ENCODE measurements around the gene SPATA33. TPM values are rescaled to one million over a fixed set of nuclear protein-coding genes. Genes with fewer than 3 reads are reported as not detected.

The SPATA33 gene
- total RNA-seq, 6 experiments from 2014 or later, result 1.8 to 5.0 (median 3.3) TPM

DNA sequence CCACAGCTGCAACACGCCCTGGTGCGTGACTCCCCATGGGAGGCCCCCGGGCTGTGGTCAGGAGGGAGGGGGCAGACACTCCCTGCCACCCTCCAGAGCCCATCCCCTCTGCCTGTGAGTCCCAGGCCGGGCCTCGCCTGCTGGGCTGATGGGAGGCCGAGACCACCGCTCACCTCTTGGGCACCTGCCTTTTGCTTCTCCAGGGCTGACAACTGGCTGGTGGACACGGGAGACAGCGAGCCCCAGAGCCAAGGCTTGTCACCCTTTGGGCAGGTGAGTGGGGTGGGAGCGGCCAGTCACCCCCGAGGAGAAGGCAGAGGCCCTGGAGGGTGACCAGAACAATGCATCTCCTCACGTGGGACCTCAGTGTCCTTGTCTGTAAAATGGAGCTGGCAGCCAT, 21.0 kb upstream of the SPATA33 start:
- intact Hi-C loops (cut with DNase I), result no loop called here
- H3K9me3 ChIP-seq, result no peaks in the 10 kb centered on the region
- WGBS (ENCODE audit: insufficient coverage, low coverage, low lambda C conversion rate, missing lambda C conversion rate), result 67% methylated on average over 1 of the region's 12 CpGs
- DNase-seq, result no peak
- no peak overlapping the region for H3K27ac ChIP-seq
- H3K27me3 ChIP-seq, result no peaks in the 10 kb centered on the region
- peaks cover 0 to 7% (median 0%) of the 10 kb centered on the region in 4 donors for H3K4me1 ChIP-seq
- no peak for ATAC-seq
- no peak overlapping the region for H3K4me3 ChIP-seq
- no peak for TF ChIP-seq POLR2A (IDR thresholded peaks at IDR 0.05)
- TF ChIP-seq CTCF (IDR thresholded peaks at IDR 0.05), result no peak
- no peaks in the 10 kb centered on the region for H3K36me3 ChIP-seq

GRCh38 chr16:89637379-89637778, 20.3 kb upstream of the SPATA33 start:
- Histone ChIP-seq H3K27me3 (no peaks in the 10 kb centered on the region), H3K4me3 (no peak overlapping the region), H3K36me3 (no peaks in the 10 kb centered on the region), H3K4me1 (peaks cover 0 to 7% (median 0%) of the 10 kb centered on the region in 4 donors), H3K9me3 (no peaks in the 10 kb centered on the region), H3K27ac (no peak overlapping the region)
- DNase-seq, result no peak
- ATAC-seq, result no peak
- TF ChIP-seq POLR2A (IDR thresholded peaks at IDR 0.05) (no peak), CTCF (IDR thresholded peaks at IDR 0.05) (no peak)
- intact Hi-C loops (cut with DNase I), result no loop called here
- WGBS (ENCODE audit: insufficient coverage, low coverage, low lambda C conversion rate, missing lambda C conversion rate), result 45% methylated on average over 4 of the region's 10 CpGs

- Histone ChIP-seq H3K9me3 (no peaks in the 10 kb centered on the region), H3K4me3 (no peak overlapping the region), H3K27ac (no peak overlapping the region), H3K4me1 (peaks cover 0 to 7% (median 0%) of the 10 kb centered on the region in 4 donors), H3K27me3 (no peaks in the 10 kb centered on the region), H3K36me3 (no peaks in the 10 kb centered on the region)
- TF ChIP-seq CTCF (IDR thresholded peaks at IDR 0.05), result no peak
- no peak for TF ChIP-seq POLR2A (IDR thresholded peaks at IDR 0.05)
- intact Hi-C loops (cut with DNase I), result no loop called here
- ATAC-seq (no peak), DNase-seq (no peak)
- 91% methylated on average over 3 of the region's 10 CpGs for whole genome bisulfite sequencing (ENCODE audit: insufficient coverage, low coverage, low lambda C conversion rate, missing lambda C conversion rate)
Measured at GRCh38 chr16:89638455-89638854, 19.2 kb upstream of the SPATA33 start.

- DNase-seq, result no peak
- TF ChIP-seq POLR2A (IDR thresholded peaks at IDR 0.05), result no peak
- no peak for TF ChIP-seq CTCF (IDR thresholded peaks at IDR 0.05)
- H3K36me3 ChIP-seq, result no peaks in the 10 kb centered on the region
- intact Hi-C loops (cut with DNase I), result no loop called here
- H3K4me1 ChIP-seq, result peaks cover 0 to 7% (median 0%) of the 10 kb centered on the region in 4 donors
- WGBS (ENCODE audit: insufficient coverage, low coverage, low lambda C conversion rate, missing lambda C conversion rate), result 53% methylated on average over 3 of the region's 6 CpGs
- H3K27ac ChIP-seq, result no peak overlapping the region
- ATAC-seq, result no peak
- no peaks in the 10 kb centered on the region for H3K9me3 ChIP-seq
- no peak overlapping the region for H3K4me3 ChIP-seq
- H3K27me3 ChIP-seq, result no peaks in the 10 kb centered on the region
Measured at GRCh38 chr16:89639385-89639784, 18.3 kb upstream of the SPATA33 start.

All from right lobe of liver (tissue), 6 donors.